HG03175 (cell line): ENCODE results near the gene SGCE.

Experiments
- ATAC-seq: cut with Tn5 transposase; IDR thresholded peaks from one replicate; pipeline ENCODE4 v1.9.1; 2021; ENCODE audit warnings: mild to moderate bottlenecking, moderate library complexity; ENCODE audit not compliant: unreplicated experiment

Gene SGCE

DNA sequence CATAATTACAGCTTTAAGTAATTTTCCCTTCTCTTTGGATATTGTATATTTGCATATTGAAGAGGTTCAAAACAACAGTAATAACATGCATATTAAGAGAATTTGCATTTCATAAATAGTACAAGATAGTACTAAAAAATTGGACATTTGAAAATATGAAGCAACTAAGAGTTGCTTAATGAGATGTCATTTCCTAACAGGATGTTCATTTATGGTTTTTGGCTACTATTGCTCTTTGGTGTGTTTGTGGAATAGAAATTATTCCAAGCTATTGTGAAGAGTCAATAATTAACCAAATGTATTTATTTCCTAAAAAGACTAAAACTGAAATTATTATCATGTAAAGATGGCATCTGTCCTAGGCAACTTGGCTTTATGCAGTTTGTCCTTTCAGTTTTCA lies 4.1 kb upstream of the SGCE start:
- no peak for ATAC-seq

DNA sequence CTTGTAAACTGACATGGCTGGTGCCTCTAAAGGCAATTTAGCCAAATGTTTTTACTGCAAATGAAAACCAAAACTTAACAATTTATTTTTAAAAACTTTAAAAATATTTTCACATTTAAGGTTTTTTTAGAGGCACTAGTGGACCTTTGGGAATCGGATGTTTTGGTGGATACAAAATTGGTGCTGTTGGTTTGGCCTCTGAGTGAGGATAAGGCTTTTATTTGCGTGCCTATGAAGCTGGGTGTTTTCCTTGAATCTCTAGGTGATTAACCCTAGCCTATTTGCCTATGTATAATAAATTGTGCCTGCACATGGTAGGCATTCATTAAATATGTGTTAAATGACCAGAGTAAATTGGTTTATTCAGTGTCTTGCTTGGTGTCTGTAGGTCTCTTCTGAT lies 2.9 kb upstream of the SGCE start:
- no peak for ATAC-seq

GRCh38 chr7:94657771-94658693 lies 2.1 kb upstream of the SGCE start:
- ATAC-seq = peak; percentile 81

DNA sequence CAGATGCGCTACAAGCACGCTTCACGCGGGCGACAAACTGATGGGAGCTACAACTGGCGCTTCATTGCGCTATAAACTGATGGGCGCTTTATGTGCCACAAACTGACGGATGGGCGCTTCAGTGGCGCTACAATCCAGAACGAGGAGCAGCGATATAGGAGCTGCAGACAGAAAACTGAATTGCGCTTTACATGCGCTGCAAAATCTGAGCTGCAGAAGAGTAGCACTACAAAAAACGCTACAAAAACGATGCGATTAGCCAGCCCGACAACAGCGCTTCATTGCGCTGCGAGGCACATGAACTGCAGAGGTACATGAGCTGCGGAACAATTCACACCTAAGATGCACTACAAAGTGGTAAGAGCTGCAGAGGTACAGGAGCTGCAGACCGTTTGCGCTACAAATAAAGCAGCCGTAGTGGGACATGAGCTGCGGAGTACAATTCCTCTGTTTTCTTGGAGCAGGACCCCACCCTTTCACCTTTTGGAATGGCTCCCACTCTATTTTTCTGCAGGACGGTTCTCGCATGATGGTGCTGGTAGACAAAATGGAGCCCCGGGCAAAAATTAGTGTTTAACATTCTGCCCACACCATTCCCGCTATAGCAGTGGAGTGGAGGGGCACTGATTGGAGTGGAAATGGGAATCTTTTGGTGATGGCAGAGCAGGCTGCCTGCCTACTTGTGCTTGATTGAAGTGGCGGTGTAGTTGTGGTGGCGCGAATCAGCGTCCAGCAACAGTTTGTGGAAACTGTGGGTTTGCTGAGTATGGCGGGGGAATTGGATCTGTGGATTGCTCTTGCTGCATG lies 1.2 kb upstream of the SGCE start:
- no peak for ATAC-seq

GRCh38 chr7:94656658-94656924 lies 658 bp upstream of the SGCE start:
- no peak for ATAC-seq

GRCh38 chr7:94655126-94655847 lies 646 bp downstream of the SGCE start:
- no peak for ATAC-seq

GRCh38 chr7:94654783-94655125 lies 1.2 kb downstream of the SGCE start:
- no peak for ATAC-seq

DNA sequence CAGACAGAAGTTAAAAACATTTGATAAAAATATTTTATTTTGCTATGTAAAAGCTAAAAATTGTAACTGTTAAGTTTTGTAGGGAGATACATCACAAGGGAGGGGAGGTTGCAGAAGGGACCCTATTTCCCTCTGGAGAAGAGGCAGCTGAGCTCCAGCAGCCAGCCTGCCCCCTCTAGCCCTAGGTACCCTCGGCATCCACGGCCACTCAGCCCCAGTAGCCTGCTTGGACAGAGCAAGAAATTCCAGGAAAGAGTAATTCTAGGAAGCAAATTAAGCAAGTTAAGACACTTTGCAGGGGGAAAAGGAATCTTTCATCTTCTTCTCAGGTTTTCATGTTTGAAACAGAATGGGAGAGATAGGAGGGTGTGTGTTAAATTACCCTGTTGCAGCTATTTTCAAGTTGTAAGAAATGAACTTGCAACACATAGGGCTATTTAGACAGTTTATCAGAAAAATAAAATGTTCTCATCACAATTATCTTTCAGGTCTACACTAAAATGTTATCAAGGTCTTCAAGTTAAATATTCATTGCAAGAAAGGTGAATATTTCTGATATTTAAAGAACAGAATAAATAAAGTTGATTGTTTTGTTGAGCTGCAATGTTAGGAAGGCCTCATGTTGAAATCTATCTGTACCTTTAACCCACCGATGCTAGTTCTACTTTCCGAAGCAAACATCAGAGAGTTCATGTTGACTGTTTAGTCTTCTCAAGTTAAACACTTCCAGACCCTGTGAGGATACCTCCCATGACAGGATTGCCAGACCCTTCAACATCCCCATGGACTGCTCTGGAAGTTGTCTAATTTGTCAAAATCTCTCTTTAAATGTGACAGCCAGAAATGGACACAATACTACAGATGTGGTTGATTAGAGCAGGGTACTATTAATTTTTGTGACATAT lies 5.5 kb downstream of the SGCE start:
- ATAC-seq = no peak

GRCh38 chr7:94649450-94649849 lies 6.5 kb downstream of the SGCE start:
- peak; percentile 88 for ATAC-seq

- no peak for ATAC-seq
Measured at GRCh38 chr7:94648731-94649130, 7.2 kb downstream of the SGCE start.

DNA sequence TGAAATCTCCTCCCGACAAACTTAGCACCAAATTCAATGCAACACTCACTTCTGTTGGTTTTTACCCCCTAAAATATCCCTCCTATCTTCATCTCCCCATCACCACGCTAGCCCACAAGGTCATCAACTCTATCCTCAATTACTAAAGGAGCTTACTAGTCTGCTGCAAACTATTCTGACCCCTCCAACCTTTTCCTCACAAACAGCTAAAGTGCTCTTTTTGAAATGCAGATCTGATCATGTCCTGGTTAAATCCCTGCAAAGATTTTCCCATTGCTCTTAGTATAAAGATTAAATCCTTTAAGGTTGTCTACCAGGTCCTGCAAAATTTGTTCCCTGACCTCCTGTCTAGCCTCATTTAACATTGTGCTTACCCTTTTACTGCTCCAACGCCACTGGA lies 8.6 kb downstream of the SGCE start:
- ATAC-seq = no peak

DNA sequence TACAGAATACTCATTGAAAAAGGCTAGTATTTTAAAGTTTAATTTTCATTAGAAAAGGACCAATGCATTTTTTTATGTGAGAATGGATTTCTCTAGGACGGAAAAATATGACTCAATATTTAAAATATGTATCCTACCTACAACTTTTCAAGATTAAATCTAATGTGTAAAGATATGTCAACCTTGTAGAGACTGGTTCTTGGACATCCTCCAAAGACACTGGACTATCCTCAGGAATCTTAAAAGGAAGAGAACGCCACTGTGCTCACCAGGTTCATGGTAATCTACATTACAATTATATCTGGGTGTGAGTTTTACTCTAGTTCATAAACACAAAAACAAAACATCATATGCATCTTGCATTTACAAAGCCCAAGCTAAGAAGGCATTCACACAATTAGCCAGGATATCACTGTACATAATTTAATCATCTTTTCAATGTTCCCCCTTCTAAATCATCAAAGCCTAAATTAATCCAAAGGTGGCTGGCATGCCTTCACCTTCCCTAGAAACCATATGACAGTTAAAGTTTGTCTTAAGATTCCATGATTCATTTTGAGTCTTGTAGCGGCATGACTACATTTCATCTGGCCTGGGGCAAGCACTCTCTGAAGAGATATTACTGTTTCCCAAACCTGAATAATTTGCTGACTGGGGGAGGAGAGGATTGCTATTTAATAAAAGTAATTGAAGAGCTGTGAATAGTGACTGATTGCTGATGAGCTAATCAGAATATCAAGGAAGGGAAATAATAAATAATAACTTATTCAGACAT lies 12.0 kb downstream of the SGCE start:
- ATAC-seq = no peak

- ATAC-seq = no peak
Measured at GRCh38 chr7:94642838-94643653, 12.9 kb downstream of the SGCE start.

- no peak for ATAC-seq
Measured at GRCh38 chr7:94639384-94639783, 16.5 kb downstream of the SGCE start.

DNA sequence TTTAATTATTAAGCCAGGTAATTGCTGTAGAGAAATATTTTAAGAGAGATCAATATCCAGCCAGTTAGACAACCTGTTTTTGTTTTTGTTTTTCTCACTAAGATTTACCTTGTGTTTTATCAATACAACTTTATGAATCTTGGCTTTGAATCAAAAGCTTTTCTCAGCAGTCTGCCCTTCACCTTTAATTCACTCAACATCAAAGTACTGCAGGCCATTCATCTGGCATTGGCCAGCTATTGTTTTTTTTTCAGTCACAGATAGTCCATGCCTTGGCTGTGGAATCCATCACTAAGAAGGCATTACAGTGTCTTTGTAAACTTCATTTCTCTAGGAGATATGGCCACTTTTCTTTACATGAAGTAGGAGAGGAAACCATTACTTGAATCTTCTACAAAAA lies 20.2 kb downstream of the SGCE start:
- no peak for ATAC-seq

GRCh38 chr7:94634502-94634901 lies 21.4 kb downstream of the SGCE start:
- no peak for ATAC-seq

DNA sequence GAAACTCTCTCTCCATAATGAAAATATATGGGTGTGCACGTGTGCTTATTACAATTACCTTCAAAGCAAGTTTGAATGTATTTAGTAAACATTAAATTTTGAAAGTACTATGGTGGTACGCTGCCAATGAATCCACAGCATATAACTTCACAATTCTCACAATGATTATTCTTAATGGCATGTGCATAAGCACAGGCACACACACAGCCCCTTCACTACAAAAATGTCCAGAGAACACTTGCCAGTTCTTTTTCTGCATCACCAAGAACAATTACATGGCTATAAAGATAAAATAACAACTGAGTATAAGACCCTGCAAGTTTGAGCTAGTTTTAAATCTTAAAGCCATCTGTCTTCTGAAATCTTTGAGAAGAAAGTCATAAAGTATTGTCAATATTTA lies 22.2 kb downstream of the SGCE start:
- no peak for ATAC-seq

DNA sequence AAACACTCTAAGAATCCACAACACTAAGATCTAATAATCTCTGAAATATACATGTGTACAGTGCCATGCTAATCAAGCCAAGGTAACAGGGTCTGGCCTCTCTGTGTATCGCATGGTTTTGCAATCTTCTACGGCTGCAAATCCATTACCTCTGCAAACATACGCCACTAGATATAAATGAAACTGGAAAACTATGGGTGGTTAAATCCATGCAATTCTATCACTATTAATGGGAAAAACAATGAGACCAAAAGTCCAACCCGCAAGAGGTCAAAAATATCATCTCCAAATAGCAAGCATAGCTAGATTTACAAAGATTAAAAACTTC lies 23.0 kb downstream of the SGCE start:
- ATAC-seq = no peak

DNA sequence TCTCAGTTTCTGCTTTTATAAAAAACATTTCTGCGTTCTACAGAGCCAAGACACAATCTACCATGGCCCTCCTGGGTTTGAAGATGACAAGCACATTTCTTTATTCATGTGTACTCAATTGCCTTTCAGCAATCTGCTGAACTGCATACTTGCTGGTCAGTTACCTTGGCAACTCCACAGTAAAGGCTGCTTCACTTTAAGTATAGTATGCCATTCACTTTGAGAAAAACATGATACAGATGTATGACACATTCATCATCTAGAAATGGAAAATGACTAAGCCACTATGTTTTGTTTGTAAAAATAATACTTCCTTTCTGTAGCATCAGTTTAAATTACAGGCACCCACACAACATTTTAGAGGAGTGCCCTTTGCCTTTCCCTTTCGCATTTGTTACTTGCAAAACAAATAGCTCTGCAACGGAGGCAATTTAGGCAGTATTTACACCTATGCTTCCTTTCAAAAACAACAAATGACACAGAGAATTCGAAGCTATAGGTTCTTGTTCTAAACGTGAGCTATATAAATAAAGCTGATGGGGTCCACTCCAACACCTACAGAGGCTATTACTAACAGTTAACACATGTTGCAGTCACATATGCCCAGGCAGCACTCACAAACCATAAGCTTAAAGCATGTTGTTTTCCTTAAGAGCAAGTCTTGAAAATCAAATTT lies 23.5 kb downstream of the SGCE start:
- no peak for ATAC-seq
